ENCODE results near the gene ZNF778. TPM values are rescaled to one million over a fixed set of nuclear protein-coding genes. Genes with fewer than 3 reads are reported as not detected.
A peak's percentile ranks its signal among the peaks of the same experiment; 100 is the strongest.

ZNF778 gene
- total RNA-seq, 2 experiments from 2014 or later: 3.5 to 3.6 TPM

GRCh38 chr16:89200124-89200849 lies 17.2 kb upstream of the ZNF778 start, which contains the start of gene SLC22A31:
TSS of gene SLC22A31 (minus strand) at chr16:89200537. CDS start at chr16:89200501, 36 bp downstream.
- intact Hi-C loops (cut with micrococcal nuclease): no loop called here
- peaks cover 12% of the 10 kb centered on the region for H3K4me1 Mint-ChIP-seq (ENCODE audit: low read depth)
- peaks cover 32% of the 10 kb centered on the region for H3K27me3 Mint-ChIP-seq (ENCODE audit: low read depth)
- no peaks in the 10 kb centered on the region for H3K9me3 Mint-ChIP-seq
- CTCF ChIA-PET: no interaction called here
- H3K36me3 Mint-ChIP-seq (ENCODE audit: low read depth): no peaks in the 10 kb centered on the region
- no peak for DNase-seq
- H3K27ac Mint-ChIP-seq: no peak within 1 kb of the TSS
- peak within 1 kb of the TSS; percentile 38 for H3K4me3 Mint-ChIP-seq

GRCh38 chr16:89200850-89201411 lies 16.6 kb upstream of the ZNF778 start:
- Mint-ChIP-seq H3K4me1 (ENCODE audit: low read depth) (peaks cover 12% of the 10 kb centered on the region), H3K27ac (no peak overlapping the region), H3K4me3 (peak overlapping the region; percentile 38), H3K9me3 (no peaks in the 10 kb centered on the region), H3K27me3 (ENCODE audit: low read depth) (peaks cover 34% of the 10 kb centered on the region), H3K36me3 (ENCODE audit: low read depth) (no peaks in the 10 kb centered on the region)
- intact Hi-C loops (cut with micrococcal nuclease): loop anchor here (1.0 kb wide), 2 partner anchors 8 to 30 kb away; partner anchors contain the start of gene CDH15
- DNase-seq: no peak
- CTCF ChIA-PET: no interaction called here

GRCh38 chr16:89201439-89202377 lies 15.8 kb upstream of the ZNF778 start:
- CTCF ChIA-PET: interaction anchor here (0.6 kb wide), 1 partner anchor 37 kb away, joined by 5 read pairs; no protein-coding TSS in a partner anchor
- Mint-ChIP-seq H3K4me3 (peak overlapping the region; percentile 43), H3K27ac (no peak overlapping the region), H3K4me1 (ENCODE audit: low read depth) (peaks cover 12% of the 10 kb centered on the region), H3K36me3 (ENCODE audit: low read depth) (no peaks in the 10 kb centered on the region), H3K9me3 (no peaks in the 10 kb centered on the region), H3K27me3 (ENCODE audit: low read depth) (peaks cover 36% of the 10 kb centered on the region)
- intact Hi-C loops (cut with micrococcal nuclease): loop anchor here (1.0 kb wide), 2 partner anchors 8 to 30 kb away; partner anchors contain the start of gene CDH15
- DNase-seq: peak; percentile 89

- no peaks in the 10 kb centered on the region for H3K36me3 Mint-ChIP-seq (ENCODE audit: low read depth)
- H3K27ac Mint-ChIP-seq: no peak overlapping the region
- H3K27me3 Mint-ChIP-seq (ENCODE audit: low read depth): peaks cover 37% of the 10 kb centered on the region
- peaks cover 12% of the 10 kb centered on the region for H3K4me1 Mint-ChIP-seq (ENCODE audit: low read depth)
- intact Hi-C loops (cut with micrococcal nuclease): no loop called here
- no peak for DNase-seq
- peak overlapping the region; percentile 43 for H3K4me3 Mint-ChIP-seq
- no peaks in the 10 kb centered on the region for H3K9me3 Mint-ChIP-seq
- CTCF ChIA-PET: interaction anchor here (0.6 kb wide), 1 partner anchor 36 kb away, joined by 5 read pairs; no protein-coding TSS in a partner anchor
These were observed 14.9 kb upstream of the ZNF778 start for GRCh38 chr16:89202422-89203215.

GRCh38 chr16:89207993-89208392 lies 9.5 kb upstream of the ZNF778 start:
- no peaks in the 10 kb centered on the region for H3K9me3 Mint-ChIP-seq
- intact Hi-C loops (cut with micrococcal nuclease): no loop called here
- no peaks in the 10 kb centered on the region for H3K36me3 Mint-ChIP-seq (ENCODE audit: low read depth)
- H3K27me3 Mint-ChIP-seq (ENCODE audit: low read depth): peaks cover 18% of the 10 kb centered on the region
- CTCF ChIA-PET: interaction anchor here (1.0 kb wide), 1 partner anchor 41 kb away, joined by 4 read pairs; no protein-coding TSS in a partner anchor
- no peak overlapping the region for H3K4me3 Mint-ChIP-seq
- DNase-seq: no peak
- H3K4me1 Mint-ChIP-seq (ENCODE audit: low read depth): no peaks in the 10 kb centered on the region
- H3K27ac Mint-ChIP-seq: no peak overlapping the region

GRCh38 chr16:89209522-89210044 lies 7.9 kb upstream of the ZNF778 start:
- Mint-ChIP-seq H3K27me3 (ENCODE audit: low read depth) (peaks cover 6% of the 10 kb centered on the region), H3K4me1 (ENCODE audit: low read depth) (no peaks in the 10 kb centered on the region), H3K27ac (no peak overlapping the region), H3K9me3 (no peaks in the 10 kb centered on the region), H3K4me3 (no peak overlapping the region), H3K36me3 (ENCODE audit: low read depth) (no peaks in the 10 kb centered on the region)
- intact Hi-C loops (cut with micrococcal nuclease): no loop called here
- CTCF ChIA-PET: interaction anchor here (1.2 kb wide), 1 partner anchor 170 kb away, joined by 3 read pairs; no protein-coding TSS in a partner anchor
- no peak for DNase-seq

- intact Hi-C loops (cut with micrococcal nuclease): no loop called here
- H3K4me1 Mint-ChIP-seq (ENCODE audit: low read depth): peaks cover 3% of the 10 kb centered on the region
- no peak for DNase-seq
- no peak overlapping the region for H3K27ac Mint-ChIP-seq
- H3K27me3 Mint-ChIP-seq (ENCODE audit: low read depth): peaks cover 6% of the 10 kb centered on the region
- no peak overlapping the region for H3K4me3 Mint-ChIP-seq
- H3K36me3 Mint-ChIP-seq (ENCODE audit: low read depth): no peaks in the 10 kb centered on the region
- CTCF ChIA-PET: interaction anchor here (1.2 to 1.3 kb wide), 2 partner anchors 43 to 169 kb away, joined by 3 read pairs; no protein-coding TSS in a partner anchor
- H3K9me3 Mint-ChIP-seq: no peaks in the 10 kb centered on the region
These were observed 7.2 kb upstream of the ZNF778 start for GRCh38 chr16:89210165-89210903.

- H3K4me3 Mint-ChIP-seq: no peak overlapping the region
- CTCF ChIA-PET: interaction anchor here (1.3 kb wide), 1 partner anchor 44 kb away, joined by 3 read pairs; no protein-coding TSS in a partner anchor
- no peak overlapping the region for H3K27ac Mint-ChIP-seq
- peaks cover 5% of the 10 kb centered on the region for H3K27me3 Mint-ChIP-seq (ENCODE audit: low read depth)
- H3K36me3 Mint-ChIP-seq (ENCODE audit: low read depth): no peaks in the 10 kb centered on the region
- intact Hi-C loops (cut with micrococcal nuclease): no loop called here
- DNase-seq: no peak
- peaks cover 5% of the 10 kb centered on the region for H3K4me1 Mint-ChIP-seq (ENCODE audit: low read depth)
- H3K9me3 Mint-ChIP-seq: no peaks in the 10 kb centered on the region
These were observed 6.5 kb upstream of the ZNF778 start for GRCh38 chr16:89210904-89211515.

GRCh38 chr16:89216315-89217137 lies 977 bp upstream of the ZNF778 start:
- peaks cover 20% of the 10 kb centered on the region for H3K4me1 Mint-ChIP-seq (ENCODE audit: low read depth)
- intact Hi-C loops (cut with micrococcal nuclease): loop anchor here (1.0 to 5.0 kb wide), 6 partner anchors 25 to 404 kb away; partner anchors contain the start of genes CDH15 and TRAPPC2L
- CTCF ChIA-PET: interaction anchor here (0.6 to 1.2 kb wide), 6 partner anchors 11 to 475 kb away, joined by 3 to 5 read pairs (median 3); partner anchors contain the start of genes GALNS and TRAPPC2L

GRCh38 chr16:89217138-89217387 lies 440 bp upstream of the ZNF778 start:
- no peaks in the 10 kb centered on the region for H3K36me3 Mint-ChIP-seq (ENCODE audit: low read depth)
- intact Hi-C loops (cut with micrococcal nuclease): loop anchor here (1.0 to 5.0 kb wide), 3 partner anchors 120 to 405 kb away; partner anchors contain the start of gene TRAPPC2L
- peaks cover 20% of the 10 kb centered on the region for H3K4me1 Mint-ChIP-seq (ENCODE audit: low read depth)
- no peaks in the 10 kb centered on the region for H3K9me3 Mint-ChIP-seq
- CTCF ChIA-PET: interaction anchor here (0.9 kb wide), 1 partner anchor 273 kb away, joined by 3 read pairs; no protein-coding TSS in a partner anchor
- H3K27me3 Mint-ChIP-seq (ENCODE audit: low read depth): no peaks in the 10 kb centered on the region
- DNase-seq: no peak
- H3K27ac Mint-ChIP-seq: peak overlapping the region; percentile 89
- peak overlapping the region; percentile 83 for H3K4me3 Mint-ChIP-seq

More at GRCh38 chr16:89216315-89217137, 977 bp upstream of the ZNF778 start:
- Mint-ChIP-seq H3K4me3 (peak overlapping the region; percentile 83), H3K27me3 (ENCODE audit: low read depth) (no peaks in the 10 kb centered on the region), H3K27ac (peak overlapping the region; percentile 89), H3K36me3 (ENCODE audit: low read depth) (no peaks in the 10 kb centered on the region), H3K9me3 (no peaks in the 10 kb centered on the region)
- DNase-seq: peak; percentile 90
